Keratinocyte (primary cell): ENCODE results near the gene DDX5. TPM values are rescaled to one million over a fixed set of nuclear protein-coding genes. Genes with fewer than 3 reads are reported as not detected.

ENCODE experiments used
- DNase-seq: peaks from one replicate; pipeline ENCODE4 v3.0.0-alpha.2; 2011; ENCODE audit warnings: low read depth, missing footprints, low spot score
- FAIRE-seq: peaks from 2 replicates; lab custom pipeline; 2011; peaks lifted over from hg19 to GRCh38; lab: Jason Lieb, UNC
- H2AFZ ChIP-seq: 2 replicates; pipeline ENCODE4 v1.6.0; 2012; ENCODE audit warnings: low read length, control low read depth, inconsistent platforms; ENCODE audit not compliant: control insufficient read depth
- H3K27ac ChIP-seq: 2 replicates; pipeline ENCODE4 v1.5.1; 2011; ENCODE audit warnings: low read length; ENCODE audit not compliant: control insufficient read depth, insufficient read depth
- H3K27me3 ChIP-seq: 3 replicates; pipeline ENCODE4 v1.6.0; 2011; ENCODE audit warnings: low read length; ENCODE audit not compliant: control insufficient read depth, insufficient read depth; ENCODE audit errors: extremely low read depth
- H3K36me3 ChIP-seq, 2 experiments: 2 replicates in 1 of 2; 3 replicates in 1 of 2; pipeline ENCODE4 v1.5.1; 2011; ENCODE audit warnings: low read length in 2 of 2, mild to moderate bottlenecking in 1 of 2; ENCODE audit not compliant: control insufficient read depth in 2 of 2, insufficient read depth in 2 of 2; ENCODE audit errors: extremely low read depth in 1 of 2
- H3K4me1 ChIP-seq: 3 replicates; pipeline ENCODE4 v1.5.1; 2011; ENCODE audit warnings: low read length; ENCODE audit not compliant: control insufficient read depth, insufficient read depth; ENCODE audit errors: extremely low read depth
- H3K4me2 ChIP-seq: 3 replicates; pipeline ENCODE4 v1.6.0; 2011; ENCODE audit warnings: low read depth, low read length; ENCODE audit not compliant: control insufficient read depth, insufficient read depth; ENCODE audit errors: extremely low read depth
- H3K4me3 ChIP-seq, 3 experiments: fragments of 200-600 bp in 1 of 3; sonication (generic) in 1 of 3; 2 replicates in 2 of 3; 3 replicates in 1 of 3; pipeline ENCODE4 v1.5.1; 2011 to 2016; ENCODE audit warnings: low read length in 3 of 3, mild to moderate bottlenecking in 3 of 3, control low read depth in 2 of 3, inconsistent platforms in 1 of 3, low read depth in 1 of 3, mixed read lengths in 1 of 3, mixed run types in 1 of 3, moderate library complexity in 1 of 3; ENCODE audit not compliant: control insufficient read depth in 2 of 3, insufficient read depth in 2 of 3; ENCODE audit errors: extremely low read depth in 1 of 3
- H3K79me2 ChIP-seq: 2 replicates; pipeline ENCODE4 v1.6.0; 2012; ENCODE audit warnings: low read length; ENCODE audit not compliant: control insufficient read depth, insufficient read depth
- H3K9ac ChIP-seq: 3 replicates; pipeline ENCODE4 v1.6.0; 2011; ENCODE audit warnings: low read length; ENCODE audit not compliant: control insufficient read depth, insufficient read depth; ENCODE audit errors: extremely low read depth
- H3K9me1 ChIP-seq: 3 replicates; pipeline ENCODE4 v1.6.0; 2011; ENCODE audit warnings: low read length; ENCODE audit not compliant: control insufficient read depth, insufficient read depth; ENCODE audit errors: extremely low read depth
- H3K9me3 ChIP-seq: 2 replicates; pipeline ENCODE4 v1.5.1; 2012; ENCODE audit warnings: low read depth, low read length; ENCODE audit not compliant: control insufficient read depth
- H4K20me1 ChIP-seq: 3 replicates; pipeline ENCODE4 v1.6.0; 2011; ENCODE audit warnings: low read length; ENCODE audit not compliant: control insufficient read depth, insufficient read depth; ENCODE audit errors: extremely low read depth
- CTCF ChIP-seq, 3 experiments: IDR thresholded peaks in 1 of 3; conservative IDR thresholded peaks in 1 of 3; optimal IDR thresholded peaks in 1 of 3; 2 replicates in 2 of 3; 3 replicates in 1 of 3; pipeline versions ENCODE3 to v1.5.1; 2011; ENCODE audit warnings: low read length in 3 of 3, mild to moderate bottlenecking in 3 of 3, moderate library complexity in 2 of 3, control low read depth in 1 of 3, inconsistent platforms in 1 of 3; ENCODE audit not compliant: insufficient read depth in 2 of 3; ENCODE audit errors: extremely low read depth in 1 of 3
- EZH2 ChIP-seq: IDR thresholded peaks from one replicate; pipeline ENCODE4 v1.6.1; 2012; ENCODE audit warnings: inconsistent platforms, mild to moderate bottlenecking, low read length, moderate library complexity
- dilution Hi-C: fragments of 300-500 bp; cut with MboI; formaldehyde crosslinking; loops from one replicate; pipeline ENCODE4 v1.7.0; 2020; ENCODE audit warnings: low sequenced_read_pairs; ENCODE audit not compliant: extremely low pct_ligation_motif_present
- polyA plus RNA-seq, 5 experiments: library from polyadenylated mRNA; depleted of rRNA in 3 of 5; stranded (reverse) in 3 of 5; stranded (forward) in 1 of 5; unstranded in 1 of 5; fragments of >200 nt; gene quantifications; 1 replicate in 1 of 5; 2 replicates in 3 of 5; 3 replicates in 1 of 5; pipeline versions ENCODE4 v1.2.1 to v1.2.3, GENCODE V29; 2011 to 2012; ENCODE audit warnings: missing spikeins in 2 of 5, low read depth in 1 of 5, low replicate concordance in 1 of 5

Gene DDX5
- polyA plus RNA-seq, 1 donor (not counting 4 experiments of a cell fraction or from before 2014, with no cell fraction given), result 793 TPM

- Histone ChIP-seq H2AFZ (no peak overlapping the region), H3K27me3 (no peaks in the 10 kb centered on the region), H3K9me1 (no peaks in the 10 kb centered on the region), H3K36me3 (peaks cover 3 to 43% of the 10 kb centered on the region in 2 experiments), H3K4me3 (no peak overlapping the region), H3K4me2 (peak overlapping the region; percentile 2), H3K27ac (no peak overlapping the region), H3K4me1 (peaks cover 14% of the 10 kb centered on the region), H3K9ac (no peak overlapping the region), H3K9me3 (no peaks in the 10 kb centered on the region), H3K79me2 (peaks cover 61% of the 10 kb centered on the region), H4K20me1 (peaks cover 14% of the 10 kb centered on the region)
- DNase-seq, result no peak
- no peak for FAIRE-seq
- dilution Hi-C loops, result no loop called here
- TF ChIP-seq CTCF (optimal IDR thresholded peaks at IDR 0.05 in 1 of 3, IDR thresholded peaks at IDR 0.05 in 1 of 3, conservative IDR thresholded peaks at IDR 0.05 in 1 of 3; ENCODE audit: extremely low read depth in 1 of 3, insufficient read depth in 2 of 3, low read length in 3 of 3), result no peak
- TF ChIP-seq EZH2, result no peak
Observed at GRCh38 chr17:64509179-64509578, 3.1 kb upstream of the DDX5 start.

- DNase-seq, result no peak
- H4K20me1 ChIP-seq, result peaks cover 18% of the 10 kb centered on the region
- no peak overlapping the region for H3K9ac ChIP-seq
- no peak for TF ChIP-seq EZH2
- no peak for TF ChIP-seq CTCF (optimal IDR thresholded peaks at IDR 0.05 in 1 of 3, IDR thresholded peaks at IDR 0.05 in 1 of 3, conservative IDR thresholded peaks at IDR 0.05 in 1 of 3; ENCODE audit: extremely low read depth in 1 of 3, insufficient read depth in 2 of 3, low read length in 3 of 3)
- no peak for FAIRE-seq
- H3K4me1 ChIP-seq, result peaks cover 19% of the 10 kb centered on the region
- no peaks in the 10 kb centered on the region for H3K9me1 ChIP-seq
- peaks cover 66% of the 10 kb centered on the region for H3K79me2 ChIP-seq
- peak overlapping the region in 2 of 3 experiments; percentile 81 to 100 for H3K4me3 ChIP-seq
- H3K9me3 ChIP-seq, result no peaks in the 10 kb centered on the region
- peaks cover 5 to 46% of the 10 kb centered on the region in 2 experiments for H3K36me3 ChIP-seq
- dilution Hi-C loops, result no loop called here
- H3K4me2 ChIP-seq, result peak overlapping the region; percentile 87
- no peaks in the 10 kb centered on the region for H3K27me3 ChIP-seq
- no peak overlapping the region for H3K27ac ChIP-seq
- no peak overlapping the region for H2AFZ ChIP-seq
Observed at GRCh38 chr17:64508683-64509082, 2.6 kb upstream of the DDX5 start.
